ENCODE data around the gene EDEM1. TPM values are rescaled to one million over a fixed set of nuclear protein-coding genes. Genes with fewer than 3 reads are reported as not detected.
A peak's percentile ranks its signal among the peaks of the same experiment; 100 is the strongest.

The EDEM1 gene
- total RNA-seq, 1 donor from 2014 or later: 49.1 TPM

DNA sequence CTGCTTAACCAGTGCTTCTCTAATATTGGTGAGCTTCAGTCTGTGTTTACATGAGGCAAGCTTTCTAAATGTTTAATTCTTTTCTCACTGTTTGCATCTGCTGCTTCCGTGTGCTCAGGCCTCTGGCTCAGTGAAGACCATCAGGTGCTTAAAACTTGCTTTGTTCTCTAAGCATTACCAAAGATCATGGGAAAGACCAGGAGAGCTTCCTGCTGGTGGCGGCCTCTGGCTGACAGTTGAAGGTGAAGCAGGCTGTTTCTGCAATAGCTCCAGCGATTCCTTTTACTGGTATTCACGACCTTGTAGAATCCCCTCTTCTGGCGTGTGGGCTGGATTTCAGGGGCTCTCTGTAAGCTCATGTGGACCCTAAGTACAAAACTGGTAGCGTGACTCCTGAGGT, 45.1 kb downstream of the EDEM1 start:
- Mint-ChIP-seq H3K4me3 (ENCODE audit: unreplicated experiment) (no peak overlapping the region), H3K27ac (ENCODE audit: unreplicated experiment) (no peak overlapping the region), H3K9me3 (ENCODE audit: low read depth) (no peaks in the 10 kb centered on the region), H3K27me3 (ENCODE audit: low read depth) (peaks cover 10% of the 10 kb centered on the region), H3K4me1 (ENCODE audit: low read depth) (no peaks in the 10 kb centered on the region), H3K36me3 (ENCODE audit: low read depth) (no peaks in the 10 kb centered on the region)
- DNase-seq (ENCODE audit: low spot score): no peak
- TF ChIP-seq, protein P1, sequence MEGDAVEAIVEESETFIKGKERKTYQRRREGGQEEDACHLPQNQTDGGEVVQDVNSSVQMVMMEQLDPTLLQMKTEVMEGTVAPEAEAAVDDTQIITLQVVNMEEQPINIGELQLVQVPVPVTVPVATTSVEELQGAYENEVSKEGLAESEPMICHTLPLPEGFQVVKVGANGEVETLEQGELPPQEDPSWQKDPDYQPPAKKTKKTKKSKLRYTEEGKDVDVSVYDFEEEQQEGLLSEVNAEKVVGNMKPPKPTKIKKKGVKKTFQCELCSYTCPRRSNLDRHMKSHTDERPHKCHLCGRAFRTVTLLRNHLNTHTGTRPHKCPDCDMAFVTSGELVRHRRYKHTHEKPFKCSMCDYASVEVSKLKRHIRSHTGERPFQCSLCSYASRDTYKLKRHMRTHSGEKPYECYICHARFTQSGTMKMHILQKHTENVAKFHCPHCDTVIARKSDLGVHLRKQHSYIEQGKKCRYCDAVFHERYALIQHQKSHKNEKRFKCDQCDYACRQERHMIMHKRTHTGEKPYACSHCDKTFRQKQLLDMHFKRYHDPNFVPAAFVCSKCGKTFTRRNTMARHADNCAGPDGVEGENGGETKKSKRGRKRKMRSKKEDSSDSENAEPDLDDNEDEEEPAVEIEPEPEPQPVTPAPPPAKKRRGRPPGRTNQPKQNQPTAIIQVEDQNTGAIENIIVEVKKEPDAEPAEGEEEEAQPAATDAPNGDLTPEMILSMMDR (IDR thresholded peaks at IDR 0.05): peak; percentile 23

- H3K27me3 Mint-ChIP-seq (ENCODE audit: low read depth): peaks cover 8% of the 10 kb centered on the region
- no peaks in the 10 kb centered on the region for H3K36me3 Mint-ChIP-seq (ENCODE audit: low read depth)
- no peaks in the 10 kb centered on the region for H3K4me1 Mint-ChIP-seq (ENCODE audit: low read depth)
- DNase-seq (ENCODE audit: low spot score): no peak
- H3K27ac Mint-ChIP-seq (ENCODE audit: unreplicated experiment): no peak overlapping the region
- H3K9me3 Mint-ChIP-seq (ENCODE audit: low read depth): no peaks in the 10 kb centered on the region
- H3K4me3 Mint-ChIP-seq (ENCODE audit: unreplicated experiment): no peak overlapping the region
- TF ChIP-seq, protein P1 (IDR thresholded peaks at IDR 0.05): no peak
These were observed 45.5 kb downstream of the EDEM1 start for GRCh38 chr3:5233026-5233425.

DNA sequence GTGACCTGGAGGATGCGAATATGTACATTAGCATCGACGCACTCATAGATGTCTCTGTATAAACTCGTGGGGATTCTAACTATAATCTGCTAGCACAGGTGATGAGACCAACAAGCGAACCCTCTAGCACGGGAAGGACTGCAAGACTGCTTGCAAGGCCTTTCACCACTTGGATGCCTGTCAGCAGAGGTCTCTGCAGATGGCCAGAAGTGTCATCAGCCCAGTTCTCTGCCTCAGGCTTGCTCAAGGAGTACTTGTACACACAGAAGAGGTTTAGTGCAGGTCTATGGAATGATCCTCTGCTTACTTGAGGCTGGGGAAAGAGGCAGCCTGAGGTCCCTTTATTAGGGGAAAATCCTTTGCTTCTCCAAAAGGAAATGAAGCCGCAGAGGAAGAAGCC, 48.1 kb downstream of the EDEM1 start:
- H3K27me3 Mint-ChIP-seq (ENCODE audit: low read depth): peaks cover 6% of the 10 kb centered on the region
- H3K4me1 Mint-ChIP-seq (ENCODE audit: low read depth): no peaks in the 10 kb centered on the region

GRCh38 chr3:5238545-5238944, 51.0 kb downstream of the EDEM1 start:
- TF ChIP-seq, protein P1 (IDR thresholded peaks at IDR 0.05): no peak
- no peak for DNase-seq (ENCODE audit: low spot score)
- Mint-ChIP-seq H3K4me1 (ENCODE audit: low read depth) (no peaks in the 10 kb centered on the region), H3K4me3 (ENCODE audit: unreplicated experiment) (no peak overlapping the region), H3K36me3 (ENCODE audit: low read depth) (no peaks in the 10 kb centered on the region), H3K9me3 (ENCODE audit: low read depth) (peaks cover 2% of the 10 kb centered on the region), H3K27me3 (ENCODE audit: low read depth) (no peaks in the 10 kb centered on the region), H3K27ac (ENCODE audit: unreplicated experiment) (no peak overlapping the region)

More for the DNA sequence above, 48.1 kb downstream of the EDEM1 start:
- H3K27ac Mint-ChIP-seq (ENCODE audit: unreplicated experiment): no peak overlapping the region
- H3K9me3 Mint-ChIP-seq (ENCODE audit: low read depth): no peaks in the 10 kb centered on the region
- no peak overlapping the region for H3K4me3 Mint-ChIP-seq (ENCODE audit: unreplicated experiment)
- TF ChIP-seq, protein P1 (IDR thresholded peaks at IDR 0.05): no peak
- DNase-seq (ENCODE audit: low spot score): no peak
- H3K36me3 Mint-ChIP-seq (ENCODE audit: low read depth): no peaks in the 10 kb centered on the region

GRCh38 chr3:5239602-5240001, 52.1 kb downstream of the EDEM1 start:
- no peak for DNase-seq (ENCODE audit: low spot score)
- Mint-ChIP-seq H3K4me1 (ENCODE audit: low read depth) (no peaks in the 10 kb centered on the region), H3K4me3 (ENCODE audit: unreplicated experiment) (no peak overlapping the region), H3K27me3 (ENCODE audit: low read depth) (no peaks in the 10 kb centered on the region), H3K27ac (ENCODE audit: unreplicated experiment) (no peak overlapping the region), H3K36me3 (ENCODE audit: low read depth) (peaks cover 4% of the 10 kb centered on the region), H3K9me3 (ENCODE audit: low read depth) (peaks cover 12% of the 10 kb centered on the region)
- TF ChIP-seq, protein P1 (IDR thresholded peaks at IDR 0.05): no peak
